ENCODE results near the gene MARK3.

MARK3 gene

GRCh38 chr14:103453791-103454190 lies 68.6 kb downstream of the MARK3 start:
- no peak for DNase-seq (ENCODE audit: low spot score)
- TF ChIP-seq CTCF (IDR thresholded peaks at IDR 0.05; ENCODE audit: borderline replicate concordance, control extremely low read depth, extremely low read depth, insufficient read depth, missing control alignments) = no peak
- in situ Hi-C loops (cut with MboI; ENCODE audit: low sequenced_read_pairs, unreplicated experiment) = no loop called here

GRCh38 chr14:103456167-103456835 lies 71.1 kb downstream of the MARK3 start:
- no peak for DNase-seq (ENCODE audit: low spot score)
- in situ Hi-C loops (cut with MboI; ENCODE audit: low sequenced_read_pairs, unreplicated experiment) = no loop called here
- TF ChIP-seq CTCF (IDR thresholded peaks at IDR 0.05; ENCODE audit: borderline replicate concordance, control extremely low read depth, extremely low read depth, insufficient read depth, missing control alignments) = no peak

- no peak for TF ChIP-seq CTCF (IDR thresholded peaks at IDR 0.05; ENCODE audit: borderline replicate concordance, control extremely low read depth, extremely low read depth, insufficient read depth, missing control alignments)
- in situ Hi-C loops (cut with MboI; ENCODE audit: low sequenced_read_pairs, unreplicated experiment) = no loop called here
- DNase-seq (ENCODE audit: low spot score) = no peak
These were observed 75.2 kb downstream of the MARK3 start for GRCh38 chr14:103460415-103460814.

- in situ Hi-C loops (cut with MboI; ENCODE audit: low sequenced_read_pairs, unreplicated experiment) = no loop called here
- DNase-seq (ENCODE audit: low spot score) = no peak
- no peak for TF ChIP-seq CTCF (IDR thresholded peaks at IDR 0.05; ENCODE audit: borderline replicate concordance, control extremely low read depth, extremely low read depth, insufficient read depth, missing control alignments)
These were observed 77.9 kb downstream of the MARK3 start for GRCh38 chr14:103463149-103463548.

GRCh38 chr14:103463851-103464250 lies 78.6 kb downstream of the MARK3 start:
- TF ChIP-seq CTCF (IDR thresholded peaks at IDR 0.05; ENCODE audit: borderline replicate concordance, control extremely low read depth, extremely low read depth, insufficient read depth, missing control alignments) = no peak
- no peak for DNase-seq (ENCODE audit: low spot score)
- in situ Hi-C loops (cut with MboI; ENCODE audit: low sequenced_read_pairs, unreplicated experiment) = no loop called here

GRCh38 chr14:103472939-103473338 lies 87.7 kb downstream of the MARK3 start:
- TF ChIP-seq CTCF (IDR thresholded peaks at IDR 0.05; ENCODE audit: borderline replicate concordance, control extremely low read depth, extremely low read depth, insufficient read depth, missing control alignments) = no peak
- in situ Hi-C loops (cut with MboI; ENCODE audit: low sequenced_read_pairs, unreplicated experiment) = no loop called here
- no peak for DNase-seq (ENCODE audit: low spot score)
